SU-DHL-6 (cell line): ENCODE results near the gene HAAO.

Experiments used
- H2AFZ ChIP-seq: fragments of 200-600 bp; sonication (generic); 2 replicates; pipeline ENCODE4 v1.6.1; 2014; ENCODE audit warnings: low read depth, mild to moderate bottlenecking, moderate library complexity, mixed read lengths, antibody characterized with exemption, low read length; ENCODE audit not compliant: severe bottlenecking
- H3F3A ChIP-seq: fragments of 200-600 bp; shearing (Covaris generic); 2 replicates; pipeline ENCODE4 v1.6.0; 2016; ENCODE audit warnings: antibody characterized with exemption, mild to moderate bottlenecking; ENCODE audit not compliant: insufficient read depth
- H3K27ac ChIP-seq: fragments of 200-600 bp; sonication (generic); 2 replicates; pipeline ENCODE4 v1.5.1; 2016; ENCODE audit warnings: low read depth, mild to moderate bottlenecking, low read length, moderate library complexity, mixed read lengths
- H3K27me3 ChIP-seq: fragments of 200-600 bp; sonication (generic), shearing (Covaris generic); 2 replicates; pipeline ENCODE4 v1.6.0; 2014; ENCODE audit warnings: mild to moderate bottlenecking, low read length
- H3K36me3 ChIP-seq: fragments of 200-600 bp; sonication (generic); 2 replicates; pipeline ENCODE4 v1.6.1; 2014; ENCODE audit warnings: mild to moderate bottlenecking, low read length, mixed read lengths
- H3K4me2 ChIP-seq: fragments of 300-600, 200-600 bp; shearing (Covaris generic), sonication (generic); 2 replicates; pipeline ENCODE4 v1.6.0; 2014; ENCODE audit warnings: low read length, low read depth, mild to moderate bottlenecking; ENCODE audit not compliant: poor library complexity, severe bottlenecking
- H3K4me3 ChIP-seq: fragments of 200-600 bp; sonication (generic); 2 replicates; pipeline ENCODE4 v1.5.1; 2014; ENCODE audit warnings: antibody characterized with exemption, low read length, mild to moderate bottlenecking, mixed read lengths; ENCODE audit not compliant: insufficient read depth, poor library complexity, severe bottlenecking
- H3K79me2 ChIP-seq: fragments of 200-600 bp; sonication (generic); 2 replicates; pipeline ENCODE4 v1.6.1; 2014; ENCODE audit warnings: mild to moderate bottlenecking, low read length, moderate library complexity; ENCODE audit not compliant: insufficient read depth
- H3K9ac ChIP-seq: fragments of 200-600 bp; sonication (generic); 2 replicates; pipeline ENCODE4 v1.7.0; 2014; ENCODE audit warnings: mild to moderate bottlenecking, low read length
- H3K9me2 ChIP-seq: fragments of 200-600 bp; sonication (generic); replicated peaks from 2 replicates; pipeline ENCODE4 v1.6.1; 2014; ENCODE audit warnings: low read length; ENCODE audit not compliant: insufficient read depth
- H3K9me3 ChIP-seq: fragments of 200-600 bp; sonication (generic); 2 replicates; pipeline ENCODE4 v1.6.1; 2014; ENCODE audit warnings: low read length, mixed read lengths; ENCODE audit not compliant: insufficient read depth
- H4K20me1 ChIP-seq: fragments of 200-600 bp; sonication (generic); 2 replicates; pipeline ENCODE4 v1.6.1; 2014; ENCODE audit warnings: low read depth, mild to moderate bottlenecking, antibody characterized with exemption, low read length, moderate library complexity, mixed read lengths
- CTCF ChIP-seq: fragments of 200-600 bp; sonication (generic); IDR thresholded peaks from one replicate; pipeline ENCODE4 v1.5.1; 2017; ENCODE audit warnings: antibody characterized with exemption, mild to moderate bottlenecking, low read length, moderate library complexity; ENCODE audit not compliant: insufficient read depth, poor library complexity, severe bottlenecking
- EZH2phosphoT487 ChIP-seq: fragments of 200-600 bp; sonication (generic), shearing (Covaris generic); conservative IDR thresholded peaks from 2 replicates; pipeline ENCODE4 v1.6.1; 2018; ENCODE audit warnings: mild to moderate bottlenecking, antibody characterized with exemption, low read length, moderate library complexity, mixed read lengths

HAAO gene

GRCh38 chr2:42786561-42787345 lies 5.6 kb downstream of the HAAO start:
- H3K27ac ChIP-seq = no peak overlapping the region
- H3K79me2 ChIP-seq = no peaks in the 10 kb centered on the region
- H3K9me3 ChIP-seq = no peaks in the 10 kb centered on the region
- no peaks in the 10 kb centered on the region for H4K20me1 ChIP-seq
- H3K9ac ChIP-seq = no peak overlapping the region
- no peaks in the 10 kb centered on the region for H3F3A ChIP-seq
- H3K4me2 ChIP-seq = no peak overlapping the region
- H3K4me3 ChIP-seq = no peak overlapping the region
- H3K9me2 ChIP-seq = no peaks in the 10 kb centered on the region
- H2AFZ ChIP-seq = no peak overlapping the region
- no peaks in the 10 kb centered on the region for H3K36me3 ChIP-seq
- no peaks in the 10 kb centered on the region for H3K27me3 ChIP-seq
- TF ChIP-seq EZH2phosphoT487 = no peak
- TF ChIP-seq CTCF = no peak

- Histone ChIP-seq H4K20me1 (no peaks in the 10 kb centered on the region), H3K9me2 (no peaks in the 10 kb centered on the region), H3K27me3 (no peaks in the 10 kb centered on the region), H3K9me3 (no peaks in the 10 kb centered on the region), H3K4me2 (no peak overlapping the region), H3K79me2 (no peaks in the 10 kb centered on the region), H3F3A (no peaks in the 10 kb centered on the region), H3K9ac (no peak overlapping the region), H2AFZ (no peak overlapping the region), H3K27ac (no peak overlapping the region), H3K36me3 (no peaks in the 10 kb centered on the region), H3K4me3 (no peak overlapping the region)
- no peak for TF ChIP-seq EZH2phosphoT487
- TF ChIP-seq CTCF = no peak
Measured at GRCh38 chr2:42784204-42784880, 8.0 kb downstream of the HAAO start.

- Histone ChIP-seq H3F3A (no peaks in the 10 kb centered on the region), H3K9me3 (peaks cover 3% of the 10 kb centered on the region; the same call in 1 of the 2 replicates), H2AFZ (no peak overlapping the region), H3K79me2 (no peaks in the 10 kb centered on the region), H3K36me3 (no peaks in the 10 kb centered on the region), H3K9me2 (no peaks in the 10 kb centered on the region), H3K4me3 (no peak overlapping the region), H3K27me3 (no peaks in the 10 kb centered on the region), H3K4me2 (no peak overlapping the region), H3K27ac (no peak overlapping the region), H4K20me1 (no peaks in the 10 kb centered on the region), H3K9ac (no peak overlapping the region)
- no peak for TF ChIP-seq CTCF
- no peak for TF ChIP-seq EZH2phosphoT487
Measured at GRCh38 chr2:42783511-42783910, 8.9 kb downstream of the HAAO start.
